Measurements from ENCODE around the gene ZFP36L2.

ZFP36L2 gene

GRCh38 chr2:43188561-43189386 lies 37.6 kb downstream of the ZFP36L2 start:
- Mint-ChIP-seq H3K27ac (peak overlapping the region; percentile 63), H3K27me3 (peaks cover 26% of the 10 kb centered on the region), H3K9me3 (no peaks in the 10 kb centered on the region), H3K4me1 (ENCODE audit: low read depth) (peaks cover 64% of the 10 kb centered on the region), H3K4me3 (no peak overlapping the region), H3K36me3 (ENCODE audit: low read depth) (no peaks in the 10 kb centered on the region)
- intact Hi-C loops (cut with micrococcal nuclease), result no loop called here

DNA sequence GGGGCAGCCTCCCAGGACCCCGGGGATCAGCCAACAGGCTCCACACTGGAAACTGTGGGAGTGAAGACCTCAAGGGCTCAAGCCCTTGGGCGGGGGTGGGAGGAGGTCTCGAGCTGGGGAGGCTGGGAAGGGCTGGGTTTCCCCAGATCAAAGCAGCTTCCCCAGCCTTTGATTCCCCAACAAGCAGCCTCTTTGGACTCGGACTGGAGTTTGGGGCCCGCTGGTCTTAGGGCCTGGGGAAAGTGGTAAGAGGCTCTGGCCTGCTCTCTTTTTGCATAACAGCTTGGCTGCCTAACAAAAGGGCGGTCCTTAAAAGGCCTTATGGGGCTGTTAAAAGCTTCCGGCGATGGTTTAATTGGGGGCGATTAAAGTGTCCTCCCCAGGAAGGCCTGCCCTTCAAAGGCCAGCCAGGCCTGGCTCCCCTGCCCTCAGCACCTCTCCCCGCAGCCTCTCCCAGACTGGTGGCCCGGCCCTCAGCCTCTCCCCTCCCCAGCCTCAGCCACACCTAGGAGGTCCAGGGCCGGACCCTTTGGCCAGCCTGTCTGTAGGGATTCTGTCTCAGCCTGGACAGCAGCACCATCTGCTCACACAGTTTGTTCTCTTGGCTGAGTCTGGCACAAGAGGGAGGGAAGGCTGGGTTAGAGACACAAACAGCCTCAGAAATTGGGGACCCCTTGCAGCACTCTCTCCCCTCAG lies 39.6 kb downstream of the ZFP36L2 start:
- H3K4me3 Mint-ChIP-seq, result no peak overlapping the region
- H3K27me3 Mint-ChIP-seq, result peaks cover 20% of the 10 kb centered on the region
- no peaks in the 10 kb centered on the region for H3K36me3 Mint-ChIP-seq (ENCODE audit: low read depth)
- H3K27ac Mint-ChIP-seq, result peak overlapping the region; percentile 35
- no peaks in the 10 kb centered on the region for H3K9me3 Mint-ChIP-seq
- intact Hi-C loops (cut with micrococcal nuclease), result no loop called here
- peaks cover 48% of the 10 kb centered on the region for H3K4me1 Mint-ChIP-seq (ENCODE audit: low read depth)

DNA sequence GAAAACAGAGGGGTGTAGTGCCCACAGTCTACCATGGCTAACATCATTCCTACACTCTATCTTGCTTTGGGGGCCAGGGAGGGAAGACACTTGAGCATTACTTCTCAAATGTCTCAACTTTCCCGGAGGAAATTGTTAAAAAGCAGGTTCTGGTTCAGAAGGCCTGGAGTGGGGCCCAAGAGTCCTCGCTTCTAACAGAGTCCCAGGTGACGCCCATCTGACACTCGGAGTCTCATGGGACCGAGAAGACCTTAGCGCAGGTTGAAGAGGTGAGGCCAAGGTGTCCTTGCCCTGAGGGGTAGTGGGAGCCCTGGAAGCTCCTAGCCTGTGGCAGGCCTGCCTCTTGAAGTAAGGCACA lies 40.1 kb downstream of the ZFP36L2 start:
- Mint-ChIP-seq H3K4me3 (no peak overlapping the region), H3K27me3 (peaks cover 18% of the 10 kb centered on the region), H3K36me3 (ENCODE audit: low read depth) (no peaks in the 10 kb centered on the region), H3K4me1 (ENCODE audit: low read depth) (peaks cover 47% of the 10 kb centered on the region), H3K9me3 (no peaks in the 10 kb centered on the region), H3K27ac (peak overlapping the region; percentile 32)
- intact Hi-C loops (cut with micrococcal nuclease), result no loop called here

DNA sequence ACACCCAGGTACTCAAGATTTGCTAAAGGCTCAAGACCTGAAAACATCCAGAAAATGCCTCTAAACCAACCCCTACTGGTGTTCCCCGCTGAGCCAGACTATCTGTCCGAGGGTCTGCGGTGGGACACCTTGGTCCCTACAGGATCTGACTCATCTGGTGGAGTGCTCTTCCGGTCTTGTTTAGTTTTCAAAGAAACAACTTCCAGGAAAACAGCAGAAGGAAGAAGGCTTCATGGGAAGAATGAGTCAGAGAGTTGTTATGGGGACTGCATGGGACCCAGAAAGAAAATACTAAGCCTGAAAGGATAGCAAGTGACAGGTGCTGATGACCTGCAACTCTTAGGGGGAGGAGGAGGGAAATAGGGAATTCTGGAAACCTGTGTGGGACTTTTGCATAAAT lies 41.3 kb downstream of the ZFP36L2 start:
- intact Hi-C loops (cut with micrococcal nuclease), result no loop called here
- Mint-ChIP-seq H3K27ac (no peak overlapping the region), H3K4me1 (ENCODE audit: low read depth) (peaks cover 56% of the 10 kb centered on the region), H3K4me3 (no peak overlapping the region), H3K27me3 (peaks cover 17% of the 10 kb centered on the region), H3K36me3 (ENCODE audit: low read depth) (no peaks in the 10 kb centered on the region), H3K9me3 (no peaks in the 10 kb centered on the region)

DNA sequence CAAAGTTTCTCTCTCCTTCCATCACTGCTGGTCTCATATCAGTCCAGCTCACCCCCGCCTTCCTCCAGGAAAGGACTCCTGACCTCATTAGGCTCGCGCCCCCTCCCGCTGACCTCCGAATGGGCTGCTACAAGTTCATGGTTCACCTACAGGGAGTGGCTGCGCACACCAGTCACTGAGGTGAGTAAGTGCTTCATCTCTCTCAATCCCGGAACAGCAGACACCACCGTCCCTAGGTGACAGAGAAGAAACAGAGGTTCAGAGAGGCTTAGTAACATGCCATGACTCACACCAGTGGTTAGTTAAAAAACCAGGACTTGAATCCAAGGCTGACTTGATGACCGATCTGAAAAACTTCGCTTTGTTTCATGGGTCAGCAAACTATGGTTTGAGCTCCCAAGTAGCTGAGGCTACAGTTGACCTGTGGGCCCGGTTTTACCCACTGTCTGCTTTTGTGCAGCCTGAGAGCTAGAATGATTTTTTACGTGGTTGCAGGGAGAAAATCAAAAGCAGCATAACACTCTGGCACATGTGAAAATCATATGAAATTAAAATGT lies 42.0 kb downstream of the ZFP36L2 start:
- intact Hi-C loops (cut with micrococcal nuclease), result no loop called here

DNA sequence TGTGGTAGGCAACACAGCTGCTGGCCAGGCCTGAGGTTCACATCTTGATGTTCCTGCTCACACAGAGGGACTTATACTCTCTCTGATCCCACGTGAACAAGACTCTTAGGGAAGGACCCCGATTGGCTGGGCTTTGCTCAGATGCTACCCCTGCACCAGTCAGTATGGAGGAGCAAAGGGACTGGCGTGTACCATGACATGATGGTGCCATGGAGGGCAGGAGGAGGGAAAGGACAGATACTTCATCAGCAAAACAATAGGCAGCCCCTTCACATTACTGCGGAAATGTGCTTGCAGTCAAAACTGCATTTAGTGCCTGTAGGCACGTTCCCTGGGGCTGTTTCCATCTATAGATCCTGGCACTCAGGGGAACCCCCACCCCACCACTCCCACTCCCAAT lies 42.7 kb downstream of the ZFP36L2 start:
- Mint-ChIP-seq H3K36me3 (ENCODE audit: low read depth) (no peaks in the 10 kb centered on the region), H3K4me3 (no peak overlapping the region), H3K27ac (no peak overlapping the region), H3K4me1 (ENCODE audit: low read depth) (peaks cover 57% of the 10 kb centered on the region), H3K9me3 (no peaks in the 10 kb centered on the region), H3K27me3 (peaks cover 15% of the 10 kb centered on the region)
- intact Hi-C loops (cut with micrococcal nuclease), result no loop called here

More for the DNA sequence above, 42.0 kb downstream of the ZFP36L2 start:
- Mint-ChIP-seq H3K4me3 (no peak overlapping the region), H3K27ac (no peak overlapping the region), H3K4me1 (ENCODE audit: low read depth) (peaks cover 57% of the 10 kb centered on the region), H3K27me3 (peaks cover 17% of the 10 kb centered on the region), H3K36me3 (ENCODE audit: low read depth) (no peaks in the 10 kb centered on the region), H3K9me3 (no peaks in the 10 kb centered on the region)

DNA sequence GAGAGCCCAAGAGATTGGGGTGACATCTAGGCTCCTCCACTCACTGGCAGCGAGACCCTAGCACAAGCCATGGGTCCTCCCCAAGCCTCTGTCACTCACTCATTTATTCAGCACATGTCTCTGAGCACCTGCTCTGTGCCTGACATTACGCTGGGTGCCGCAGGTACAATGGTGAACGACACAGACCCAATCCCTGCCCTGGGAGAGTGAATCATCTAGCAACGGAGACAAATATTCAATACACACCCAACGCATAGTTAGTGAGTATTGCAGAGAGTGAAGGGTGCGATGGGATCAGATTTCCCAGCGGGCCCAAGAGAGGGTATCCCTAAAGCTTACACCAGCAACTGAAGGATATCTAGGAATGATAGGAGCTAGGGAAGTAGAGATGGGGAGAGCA lies 45.5 kb downstream of the ZFP36L2 start:
- no peak overlapping the region for H3K4me3 Mint-ChIP-seq
- intact Hi-C loops (cut with micrococcal nuclease), result no loop called here
- peak overlapping the region; percentile 35 for H3K27ac Mint-ChIP-seq
- H3K9me3 Mint-ChIP-seq, result no peaks in the 10 kb centered on the region
- no peaks in the 10 kb centered on the region for H3K36me3 Mint-ChIP-seq (ENCODE audit: low read depth)
- peaks cover 59% of the 10 kb centered on the region for H3K4me1 Mint-ChIP-seq (ENCODE audit: low read depth)
- peaks cover 6% of the 10 kb centered on the region for H3K27me3 Mint-ChIP-seq

- Mint-ChIP-seq H3K4me1 (ENCODE audit: low read depth) (peaks cover 60% of the 10 kb centered on the region), H3K4me3 (no peak overlapping the region), H3K9me3 (no peaks in the 10 kb centered on the region), H3K36me3 (ENCODE audit: low read depth) (no peaks in the 10 kb centered on the region), H3K27me3 (peaks cover 5% of the 10 kb centered on the region), H3K27ac (no peak overlapping the region)
- intact Hi-C loops (cut with micrococcal nuclease), result no loop called here
Measured at GRCh38 chr2:43179942-43180341, 46.5 kb downstream of the ZFP36L2 start.

DNA sequence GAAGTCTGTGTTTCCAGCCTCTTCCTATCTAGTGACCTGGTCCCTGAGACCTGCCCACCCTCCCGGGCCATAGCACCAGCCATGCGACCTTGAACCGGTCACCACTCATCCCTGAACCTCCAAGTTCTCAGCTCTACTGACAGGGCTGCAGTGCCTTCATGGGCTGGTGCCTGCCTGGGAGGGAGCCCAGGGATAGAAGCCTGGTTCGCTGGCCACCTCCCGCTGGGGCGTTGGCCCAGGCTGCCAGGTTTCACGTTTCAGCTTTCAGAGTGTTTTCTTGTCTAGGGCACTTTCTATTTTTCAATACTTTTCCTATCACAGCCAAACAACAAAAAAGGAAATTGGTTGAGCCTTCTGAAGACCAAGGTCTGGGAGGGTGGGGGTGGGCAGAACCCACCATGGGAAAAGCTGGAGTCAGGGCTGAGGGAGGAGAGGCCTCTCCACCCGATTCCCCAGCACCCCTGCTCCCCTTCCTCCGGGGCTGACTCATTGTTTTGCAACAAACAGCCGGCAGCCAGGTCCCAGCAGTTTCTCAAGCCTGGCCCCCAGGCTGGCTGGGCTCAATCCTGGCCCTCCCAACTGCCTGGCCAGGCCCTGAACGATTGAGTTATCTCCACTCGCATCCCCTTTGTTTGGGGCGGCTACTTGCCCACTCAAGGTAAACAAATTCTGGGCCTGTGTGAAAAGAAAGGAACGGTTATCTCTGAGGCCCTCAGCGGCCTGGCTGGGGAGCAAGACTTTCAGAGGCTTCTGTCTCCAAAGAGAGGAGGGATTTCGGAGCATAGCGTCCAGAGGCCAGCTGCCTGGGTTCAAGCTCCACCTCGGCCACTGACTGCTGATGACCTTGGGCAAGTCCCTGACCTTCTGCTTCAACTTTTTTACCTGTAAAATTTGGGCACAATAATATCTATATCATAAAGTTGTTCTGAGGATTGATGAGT lies 47.5 kb downstream of the ZFP36L2 start:
- no peak overlapping the region for H3K4me3 Mint-ChIP-seq
- no peaks in the 10 kb centered on the region for H3K9me3 Mint-ChIP-seq
- no peaks in the 10 kb centered on the region for H3K36me3 Mint-ChIP-seq (ENCODE audit: low read depth)
- peaks cover 3% of the 10 kb centered on the region for H3K27me3 Mint-ChIP-seq
- peak overlapping the region; percentile 76 for H3K27ac Mint-ChIP-seq
- intact Hi-C loops (cut with micrococcal nuclease), result no loop called here
- H3K4me1 Mint-ChIP-seq (ENCODE audit: low read depth), result peaks cover 64% of the 10 kb centered on the region

DNA sequence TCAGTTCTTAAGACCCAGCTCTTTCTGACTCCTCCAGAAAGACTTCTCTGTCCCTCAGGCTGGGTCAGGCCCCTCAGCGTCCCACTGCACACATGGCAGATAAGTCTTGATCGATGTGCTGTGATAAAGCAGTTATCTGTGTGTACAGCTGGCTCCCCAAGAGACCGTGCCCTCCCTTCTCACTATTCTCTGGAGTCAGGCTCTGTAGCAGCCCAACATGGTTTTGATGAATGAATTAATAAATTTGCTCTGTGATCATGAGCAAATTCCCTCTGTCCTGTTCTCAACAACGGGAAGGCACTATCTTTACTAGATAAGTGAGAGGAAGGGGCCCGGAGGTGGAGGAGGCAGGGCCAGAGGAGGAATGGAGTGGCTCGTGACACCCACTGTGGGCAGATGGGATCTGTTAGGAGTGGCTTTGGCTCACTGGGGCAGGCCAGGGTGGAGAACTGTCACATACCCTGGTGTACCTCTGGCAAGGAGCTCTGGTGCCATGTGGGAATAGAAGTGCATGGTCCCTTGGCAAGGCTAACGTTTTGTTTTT lies 48.3 kb downstream of the ZFP36L2 start:
- Mint-ChIP-seq H3K4me1 (ENCODE audit: low read depth) (peaks cover 66% of the 10 kb centered on the region), H3K27me3 (peaks cover 3% of the 10 kb centered on the region), H3K36me3 (ENCODE audit: low read depth) (no peaks in the 10 kb centered on the region), H3K4me3 (no peak overlapping the region), H3K9me3 (no peaks in the 10 kb centered on the region), H3K27ac (peak overlapping the region; percentile 76)
- intact Hi-C loops (cut with micrococcal nuclease), result no loop called here

GRCh38 chr2:43176449-43176848 lies 50.0 kb downstream of the ZFP36L2 start:
- no peak overlapping the region for H3K4me3 Mint-ChIP-seq
- H3K27me3 Mint-ChIP-seq, result peaks cover 3% of the 10 kb centered on the region
- H3K9me3 Mint-ChIP-seq, result no peaks in the 10 kb centered on the region
- intact Hi-C loops (cut with micrococcal nuclease), result no loop called here
- no peak overlapping the region for H3K27ac Mint-ChIP-seq
- H3K4me1 Mint-ChIP-seq (ENCODE audit: low read depth), result peaks cover 71% of the 10 kb centered on the region
- no peaks in the 10 kb centered on the region for H3K36me3 Mint-ChIP-seq (ENCODE audit: low read depth)

GRCh38 chr2:43175876-43176275 lies 50.5 kb downstream of the ZFP36L2 start:
- Mint-ChIP-seq H3K4me3 (no peak overlapping the region), H3K27me3 (peaks cover 3% of the 10 kb centered on the region), H3K4me1 (ENCODE audit: low read depth) (peaks cover 71% of the 10 kb centered on the region), H3K9me3 (no peaks in the 10 kb centered on the region), H3K36me3 (ENCODE audit: low read depth) (no peaks in the 10 kb centered on the region), H3K27ac (peak overlapping the region; percentile 90)
- intact Hi-C loops (cut with micrococcal nuclease), result no loop called here

DNA sequence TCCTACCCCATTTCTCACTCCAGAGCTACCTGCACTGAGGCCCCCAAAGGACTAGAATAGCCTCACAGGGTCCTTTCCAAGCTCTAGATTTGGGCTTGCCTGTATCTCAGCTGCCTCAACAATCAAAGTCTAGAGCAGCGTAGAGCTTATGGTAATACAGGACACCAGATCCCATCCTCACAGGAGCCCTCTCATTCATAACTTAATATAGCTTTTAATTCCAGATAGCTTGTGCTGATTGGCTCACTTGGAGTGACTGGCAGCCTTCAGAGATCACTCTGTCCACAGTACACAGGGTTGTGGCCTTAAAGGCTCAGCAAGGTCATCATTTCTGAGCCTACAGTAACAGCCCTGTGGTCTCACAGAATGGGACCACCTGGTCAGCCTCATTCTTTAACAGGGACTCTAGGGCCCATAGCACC lies 51.4 kb downstream of the ZFP36L2 start:
- intact Hi-C loops (cut with micrococcal nuclease), result no loop called here

More for the DNA sequence above, 51.4 kb downstream of the ZFP36L2 start:
- H3K4me3 Mint-ChIP-seq, result peak overlapping the region; percentile 66
- no peaks in the 10 kb centered on the region for H3K9me3 Mint-ChIP-seq
- peaks cover 74% of the 10 kb centered on the region for H3K4me1 Mint-ChIP-seq (ENCODE audit: low read depth)
- H3K27ac Mint-ChIP-seq, result peak overlapping the region; percentile 90
- H3K27me3 Mint-ChIP-seq, result peaks cover 4% of the 10 kb centered on the region
- H3K36me3 Mint-ChIP-seq (ENCODE audit: low read depth), result no peaks in the 10 kb centered on the region
